NB4 (cell line): Measurements from ENCODE around the gene C14orf132.
"Not testable (repeated sequence)": the region's sequence is repeated elsewhere in the genome, so short reads cannot be mapped to it uniquely, and the experiment has no call there.

ENCODE experiments used
- DNase-seq: peaks from one replicate; pipeline ENCODE4 v3.0.0; 2010; ENCODE audit warnings: low read depth
- H3K4me3 ChIP-seq: one replicate; pipeline ENCODE4 v1.5.1; 2011; ENCODE audit warnings: mild to moderate bottlenecking, low read depth, low read length, moderate library complexity
- CTCF ChIP-seq: IDR thresholded peaks from one replicate; pipeline ENCODE4 v1.5.1; 2012; ENCODE audit warnings: low read depth, low read length
- MAX ChIP-seq: IDR thresholded peaks from 2 replicates; pipeline ENCODE4 v1.6.1; 2011; ENCODE audit warnings: low read depth, low read length
- MYC ChIP-seq: IDR thresholded peaks from 2 replicates; pipeline ENCODE4 v1.6.1; 2011; ENCODE audit warnings: low read depth, low read length
- POLR2A ChIP-seq: IDR thresholded peaks from 2 replicates; pipeline ENCODE4 v1.6.1; 2011; ENCODE audit warnings: mild to moderate bottlenecking; ENCODE audit not compliant: insufficient read length; ENCODE audit errors: extremely low read depth

Gene C14orf132

GRCh38 chr14:96002498-96002884 is 36.7 kb upstream of the C14orf132 start:
- TF ChIP-seq MAX (no peak), POLR2A (no peak), CTCF (no peak), MYC (no peak)
- no peak for DNase-seq
- H3K4me3 ChIP-seq = no peak overlapping the region

DNA sequence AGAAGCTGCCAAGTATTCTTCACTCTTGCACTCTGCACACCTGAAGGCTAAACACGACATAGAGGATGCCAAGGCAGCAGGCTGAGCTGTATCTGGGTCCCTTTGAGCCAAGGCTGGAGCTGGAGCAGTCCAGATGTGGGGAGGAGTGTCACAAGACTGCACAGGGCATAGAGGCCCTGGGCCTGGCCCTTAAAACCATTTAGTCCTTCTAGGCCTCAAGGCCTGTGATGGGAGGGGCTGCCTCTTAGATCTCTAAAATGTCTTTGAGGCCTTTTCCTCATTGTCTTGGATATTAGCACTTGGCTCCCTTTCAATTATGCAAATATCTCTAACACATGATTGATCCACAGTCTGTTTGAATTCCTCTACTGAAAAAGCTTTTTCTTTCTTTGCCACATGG is 28.0 kb upstream of the C14orf132 start:
- no peak overlapping the region for H3K4me3 ChIP-seq
- TF ChIP-seq MAX (no peak), CTCF (no peak), POLR2A (no peak), MYC (no peak)
- DNase-seq = no peak

GRCh38 chr14:96011607-96012006 is 27.6 kb upstream of the C14orf132 start:
- H3K4me3 ChIP-seq = no peak overlapping the region
- no peak for TF ChIP-seq CTCF

DNA sequence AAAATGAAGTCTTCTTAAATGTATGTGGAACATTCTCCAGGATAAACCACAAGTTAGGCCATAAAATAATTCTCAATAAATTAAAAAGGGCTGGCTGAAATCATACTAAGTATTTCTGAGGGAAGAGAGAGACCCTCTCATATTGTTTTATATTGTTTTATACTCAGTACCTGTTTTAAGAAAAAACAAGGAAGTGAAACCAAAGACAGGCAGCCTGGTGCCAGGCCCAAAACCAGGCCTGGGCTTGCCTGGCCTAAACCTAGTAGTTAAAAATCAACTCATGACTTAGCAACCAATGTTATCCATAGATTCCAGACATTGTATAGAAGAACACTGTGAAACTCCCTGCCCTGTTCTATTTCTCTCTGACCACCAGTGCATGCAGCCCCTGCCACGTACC is 26.4 kb upstream of the C14orf132 start:
- DNase-seq, H3K4me3 ChIP-seq: not testable (repeated sequence)

More at GRCh38 chr14:96011607-96012006, 27.6 kb upstream of the C14orf132 start:
- DNase-seq = no peak

GRCh38 chr14:96014176-96014575 is 25.0 kb upstream of the C14orf132 start:
- DNase-seq = no peak
- TF ChIP-seq MAX (no peak), CTCF (no peak), POLR2A (no peak), MYC (no peak)
- no peak overlapping the region for H3K4me3 ChIP-seq

DNA sequence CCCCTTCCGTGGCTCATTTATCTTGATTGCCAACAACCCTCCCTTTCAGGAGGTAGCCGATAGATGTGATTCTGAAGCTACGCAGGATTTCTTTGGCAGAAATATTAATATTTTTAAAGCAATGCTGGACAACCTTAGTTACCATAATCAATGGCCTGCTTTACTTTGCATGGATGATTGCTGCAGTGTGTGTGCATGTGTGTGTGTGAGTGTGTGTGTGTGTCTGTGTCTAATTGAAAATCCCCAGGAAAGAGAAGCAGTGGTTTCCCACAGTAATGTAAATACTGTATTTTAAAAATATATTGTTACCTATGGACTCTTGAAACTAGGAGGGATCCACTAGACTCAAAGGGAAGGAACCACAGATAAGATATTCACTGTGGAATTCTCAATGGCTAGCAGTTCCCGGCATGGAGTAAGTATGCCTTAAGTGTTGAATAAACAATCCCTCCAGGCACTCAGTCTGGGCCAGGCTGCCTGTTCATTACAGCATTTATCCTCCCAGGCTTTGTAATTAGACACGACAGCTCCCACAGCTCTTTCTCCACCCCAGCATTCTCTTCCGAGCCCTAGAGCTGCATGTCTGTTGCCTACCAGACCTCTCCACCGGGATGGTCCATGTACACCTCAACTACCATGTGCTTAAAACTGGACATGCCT is 22.5 kb upstream of the C14orf132 start:
- TF ChIP-seq CTCF = no peak
- TF ChIP-seq MYC = no peak
- TF ChIP-seq POLR2A = no peak
- no peak for TF ChIP-seq MAX
- H3K4me3 ChIP-seq = no peak overlapping the region
- DNase-seq = no peak
